ENCODE results near the gene PTBP3.

PTBP3 gene

GRCh38 chr9:112348257-112349007 lies 15.0 kb upstream of the PTBP3 start:
- Histone ChIP-seq H3K36me3 (ENCODE audit: insufficient read depth) (no peaks in the 10 kb centered on the region), H3K79me2 (ENCODE audit: insufficient read depth, low read depth) (no peaks in the 10 kb centered on the region), H3K4me3 (IDR thresholded peaks at IDR 0.05; ENCODE audit: insufficient read depth, low read depth, low read length) (no peak overlapping the region), H3K27me3 (ENCODE audit: insufficient read depth, low read depth) (no peaks in the 10 kb centered on the region), H2AFZ (ENCODE audit: low read depth) (no peak overlapping the region), H3K9ac (no peak overlapping the region), H3K27ac (no peak overlapping the region), H4K20me1 (ENCODE audit: insufficient read depth) (no peaks in the 10 kb centered on the region), H3K4me2 (no peak overlapping the region), H3K4me1 (ENCODE audit: low read depth, poor library complexity, severe bottlenecking) (no peaks in the 10 kb centered on the region)
- no peak for TF ChIP-seq CTCF (conservative IDR thresholded peaks at IDR 0.05; ENCODE audit: low read depth, low read length)

- Histone ChIP-seq H3K4me2 (no peak overlapping the region), H2AFZ (ENCODE audit: low read depth) (no peak overlapping the region), H3K4me3 (IDR thresholded peaks at IDR 0.05; ENCODE audit: insufficient read depth, low read depth, low read length) (no peak overlapping the region), H3K9ac (no peak overlapping the region), H4K20me1 (ENCODE audit: insufficient read depth) (no peaks in the 10 kb centered on the region), H3K27ac (no peak overlapping the region), H3K4me1 (ENCODE audit: low read depth, poor library complexity, severe bottlenecking) (no peaks in the 10 kb centered on the region), H3K79me2 (ENCODE audit: insufficient read depth, low read depth) (no peaks in the 10 kb centered on the region), H3K27me3 (ENCODE audit: insufficient read depth, low read depth) (no peaks in the 10 kb centered on the region), H3K36me3 (ENCODE audit: insufficient read depth) (no peaks in the 10 kb centered on the region)
- no peak for TF ChIP-seq CTCF (conservative IDR thresholded peaks at IDR 0.05; ENCODE audit: low read depth, low read length)
These were observed 8.3 kb upstream of the PTBP3 start for GRCh38 chr9:112341730-112342129.

GRCh38 chr9:112339886-112340285 lies 6.5 kb upstream of the PTBP3 start:
- Histone ChIP-seq H3K36me3 (ENCODE audit: insufficient read depth) (no peaks in the 10 kb centered on the region), H3K27me3 (ENCODE audit: insufficient read depth, low read depth) (no peaks in the 10 kb centered on the region), H2AFZ (ENCODE audit: low read depth) (no peak overlapping the region), H4K20me1 (ENCODE audit: insufficient read depth) (no peaks in the 10 kb centered on the region), H3K4me1 (ENCODE audit: low read depth, poor library complexity, severe bottlenecking) (peaks cover 4% of the 10 kb centered on the region), H3K9ac (no peak overlapping the region), H3K27ac (no peak overlapping the region), H3K4me2 (no peak overlapping the region), H3K4me3 (IDR thresholded peaks at IDR 0.05; ENCODE audit: insufficient read depth, low read depth, low read length) (no peak overlapping the region), H3K79me2 (ENCODE audit: insufficient read depth, low read depth) (no peaks in the 10 kb centered on the region)
- TF ChIP-seq CTCF (conservative IDR thresholded peaks at IDR 0.05; ENCODE audit: low read depth, low read length), result no peak

- H3K4me3 ChIP-seq (IDR thresholded peaks at IDR 0.05; ENCODE audit: insufficient read depth, low read depth, low read length), result no peak overlapping the region
- H3K4me2 ChIP-seq, result no peak overlapping the region
- H3K79me2 ChIP-seq (ENCODE audit: insufficient read depth, low read depth), result no peaks in the 10 kb centered on the region
- no peak overlapping the region for H3K9ac ChIP-seq
- H3K36me3 ChIP-seq (ENCODE audit: insufficient read depth), result no peaks in the 10 kb centered on the region
- no peak for TF ChIP-seq CTCF (conservative IDR thresholded peaks at IDR 0.05; ENCODE audit: low read depth, low read length)
- H3K4me1 ChIP-seq (ENCODE audit: low read depth, poor library complexity, severe bottlenecking), result peaks cover 9% of the 10 kb centered on the region
- no peak overlapping the region for H3K27ac ChIP-seq
- no peaks in the 10 kb centered on the region for H4K20me1 ChIP-seq (ENCODE audit: insufficient read depth)
- H2AFZ ChIP-seq (ENCODE audit: low read depth), result no peak overlapping the region
- no peaks in the 10 kb centered on the region for H3K27me3 ChIP-seq (ENCODE audit: insufficient read depth, low read depth)
These were observed 5.1 kb upstream of the PTBP3 start for GRCh38 chr9:112338561-112338960.
